Transverse colon (tissue), 4 donors: ENCODE results near the gene ETV7. TPM values are rescaled to one million over a fixed set of nuclear protein-coding genes. Genes with fewer than 3 reads are reported as not detected.
"Not testable (repeated sequence)": the region's sequence is repeated elsewhere in the genome, so short reads cannot be mapped to it uniquely, and the experiment has no call there.

Source experiments
- DNase-seq: peaks from one replicate; pipeline ENCODE4 v3.0.0-alpha.2; 2019
- H3K27ac ChIP-seq, 4 donors: fragments of 200-600 bp; sonication (generic); 2 replicates each; pipeline ENCODE4 v1.5.1; 2016 to 2018; ENCODE audit warnings: inconsistent platforms in 4 of 4
- H3K27me3 ChIP-seq: fragments of 200-600 bp; sonication (generic); 2 replicates; pipeline ENCODE4 v1.5.1; 2017; ENCODE audit warnings: inconsistent platforms
- H3K36me3 ChIP-seq, 4 donors: fragments of 200-600 bp; sonication (generic); 2 replicates each; pipeline ENCODE4 v1.5.1; 2017 to 2019; ENCODE audit warnings: inconsistent platforms in 4 of 4
- H3K4me1 ChIP-seq, 4 donors: fragments of 200-600 bp; sonication (generic); 2 replicates each; pipeline ENCODE4 v1.5.1; 2017 to 2020; ENCODE audit warnings: inconsistent platforms in 4 of 4
- H3K4me3 ChIP-seq, 4 donors: fragments of 200-600 bp; sonication (generic); 1 replicate in 1 of 4; 2 replicates in 3 of 4; pipeline versions ENCODE4 v1.5.1 to v1.6.1; 2017 to 2019; ENCODE audit warnings: inconsistent platforms in 4 of 4
- H3K9me3 ChIP-seq, 2 donors: fragments of 200-600 bp; sonication (generic); 2 replicates each; pipeline ENCODE4 v1.5.1; 2017 to 2019; ENCODE audit warnings: inconsistent platforms in 2 of 2
- CTCF ChIP-seq, 5 experiments: fragments of 200-600 bp in 3 of 5; fragments of 450-650 bp in 2 of 5; sonication (generic) in 3 of 5; IDR thresholded peaks; 1 replicate in 2 of 5; 2 replicates in 3 of 5; pipeline ENCODE4 v1.5.1; 2016 to 2017; ENCODE audit warnings: antibody characterized with exemption in 5 of 5, inconsistent platforms in 3 of 5, mild to moderate bottlenecking in 2 of 5, moderate library complexity in 1 of 5
- EP300 ChIP-seq: sonication (generic); formaldehyde crosslinking; IDR thresholded peaks from one replicate; pipeline ENCODE4 v1.6.1; 2017; ENCODE audit warnings: antibody characterized with exemption, low read depth
- POLR2A ChIP-seq: fragments of 450-650 bp; IDR thresholded peaks from one replicate; pipeline ENCODE4 v1.6.1; 2016; ENCODE audit warnings: antibody characterized with exemption, mild to moderate bottlenecking, moderate library complexity
- POLR2AphosphoS5 ChIP-seq, 3 donors: sonication (generic); formaldehyde crosslinking; IDR thresholded peaks; one replicate each; pipeline ENCODE4 v1.6.1; 2016; ENCODE audit warnings: antibody characterized with exemption in 3 of 3
- WGBS, 2 donors: methylation state at CpG; one replicate each; pipeline ENCODE4 v1.1.5; 2018; ENCODE audit warnings: low coverage in 1 of 2; 5-methylcytosine and 5-hydroxymethylcytosine counted together
- in situ Hi-C, 4 donors: fragments of 200-750 bp; cut with MboI; loops; one replicate each; pipeline versions ENCODE4 v1.15.0 to v1.15.1; 2017; ENCODE audit warnings: low sequenced_read_pairs in 3 of 4, low pct_ligation_motif_present in 1 of 4, low pct_unique_long_range_greater_than_20kb in 1 of 4
- intact Hi-C: fragments of 100-400 bp; cut with DNase I; formaldehyde crosslinking; loops from one replicate; pipeline ENCODE4 v1.15.1; 2023; ENCODE audit warnings: low total_unique reads
- total RNA-seq, 4 donors: library from RNA; depleted of rRNA; stranded (reverse); fragments of >200 nt; gene quantifications; one replicate each; pipeline ENCODE4 v1.1.0, GENCODE V29; 2016

ETV7 gene
- total RNA-seq, 4 donors from 2014 or later = 1.3 to 4.2 (median 3.0) TPM

GRCh38 chr6:36364669-36365479 is 22.6 kb downstream of the ETV7 start:
- H3K4me3 ChIP-seq = no peak overlapping the region
- 60 to 74% methylated on average over 3 to 14 of the region's 19 CpGs for WGBS, 2 donors
- intact Hi-C loops (no loop called here), in situ Hi-C loops (loop anchor here in 3 of 4 donors (10.0 to 25.0 kb wide), 3 partner anchors 60 to 353 kb away; partner anchors contain the start of gene SLC26A8 (in 2 of the 3))
- H3K27me3 ChIP-seq = no peaks in the 10 kb centered on the region
- H3K4me1 ChIP-seq = peaks cover 0 to 8% (median 2%) of the 10 kb centered on the region in 4 donors
- no peak for TF ChIP-seq POLR2A
- TF ChIP-seq EP300 = no peak
- no peak for TF ChIP-seq POLR2AphosphoS5 (IDR thresholded peaks at IDR 0.05)
- no peak for TF ChIP-seq CTCF (IDR thresholded peaks at IDR 0.05)
- DNase-seq = no peak
- H3K36me3 ChIP-seq = no peaks in the 10 kb centered on the region
- no peak overlapping the region for H3K27ac ChIP-seq
- no peaks in the 10 kb centered on the region for H3K9me3 ChIP-seq

GRCh38 chr6:36364061-36364635 is 23.3 kb downstream of the ETV7 start:
- DNase-seq, H3K4me3 ChIP-seq, H3K4me1 ChIP-seq, H3K9me3 ChIP-seq, H3K27me3 ChIP-seq, H3K27ac ChIP-seq, H3K36me3 ChIP-seq, intact Hi-C loops: not testable (repeated sequence)
- WGBS, 2 donors = 83 to 92% methylated on average over 1 to 30 of the region's 34 CpGs
- in situ Hi-C loops = loop anchor here in 3 of 4 donors (10.0 to 25.0 kb wide), 3 partner anchors 59 to 352 kb away; partner anchors contain the start of gene SLC26A8 (in 2 of the 3)

GRCh38 chr6:36363371-36363752 is 24.1 kb downstream of the ETV7 start:
- peaks cover 0 to 14% (median 3%) of the 10 kb centered on the region in 4 donors for H3K4me1 ChIP-seq
- H3K4me3 ChIP-seq, intact Hi-C loops, H3K36me3 ChIP-seq, H3K27ac ChIP-seq, H3K27me3 ChIP-seq, H3K9me3 ChIP-seq, DNase-seq: not testable (repeated sequence)
- in situ Hi-C loops = loop anchor here in 3 of 4 donors (10.0 to 25.0 kb wide), 3 partner anchors 59 to 351 kb away; partner anchors contain the start of gene SLC26A8 (in 2 of the 3)
- WGBS, 2 donors = 84% methylated on average over 13 of the region's 13 CpGs; no CpG with 5 or more reads in 1 of the 2 donors

- Histone ChIP-seq H3K27ac (no peak overlapping the region), H3K9me3 (no peaks in the 10 kb centered on the region), H3K4me1 (peaks cover 0 to 17% (median 3%) of the 10 kb centered on the region in 4 donors), H3K4me3 (no peak overlapping the region), H3K36me3 (no peaks in the 10 kb centered on the region), H3K27me3 (no peaks in the 10 kb centered on the region)
- TF ChIP-seq POLR2A (no peak), EP300 (no peak), POLR2AphosphoS5 (IDR thresholded peaks at IDR 0.05) (no peak), CTCF (IDR thresholded peaks at IDR 0.05) (no peak)
- in situ Hi-C loops = loop anchor here in 3 of 4 donors (10.0 to 25.0 kb wide), 3 partner anchors 58 to 350 kb away; partner anchors contain the start of gene SLC26A8 (in 2 of the 3)
- intact Hi-C loops = no loop called here
- 92% methylated on average over 25 of the region's 25 CpGs; no CpG with 5 or more reads in 1 of the 2 donors for WGBS, 2 donors
- no peak for DNase-seq
Observed at GRCh38 chr6:36362551-36363370, 24.7 kb downstream of the ETV7 start.
